Osteoblast (primary cell): Measurements from ENCODE around the gene PIEZO2. TPM values are rescaled to one million over a fixed set of nuclear protein-coding genes. Genes with fewer than 3 reads are reported as not detected.

Source experiments
- DNase-seq: peaks from one replicate; pipeline ENCODE4 v3.0.0; 2011; ENCODE audit warnings: low spot score, mixed read lengths; ENCODE audit not compliant: insufficient read length; ENCODE audit errors: missing footprints
- H2AFZ ChIP-seq: 2 replicates; pipeline ENCODE4 v1.6.0; 2011; ENCODE audit warnings: mild to moderate bottlenecking, low read length
- H3K27ac ChIP-seq: 2 replicates; pipeline ENCODE4 v1.5.1; 2011; ENCODE audit warnings: mild to moderate bottlenecking, low read depth, low read length, moderate library complexity
- H3K27me3 ChIP-seq: 2 replicates; pipeline ENCODE4 v1.6.0; 2012; ENCODE audit warnings: mild to moderate bottlenecking, control low read depth, inconsistent platforms, low read length, moderate library complexity; ENCODE audit not compliant: insufficient read depth
- H3K36me3 ChIP-seq: 2 replicates; pipeline ENCODE4 v1.5.1; 2011; ENCODE audit warnings: mild to moderate bottlenecking, low read length, control low read depth, moderate library complexity; ENCODE audit not compliant: insufficient read depth
- H3K4me1 ChIP-seq: 2 replicates; pipeline ENCODE4 v1.5.1; 2011; ENCODE audit warnings: mild to moderate bottlenecking, low read length, control low read depth, moderate library complexity; ENCODE audit not compliant: insufficient read depth
- H3K4me2 ChIP-seq: 2 replicates; pipeline ENCODE4 v1.6.0; 2011; ENCODE audit warnings: mild to moderate bottlenecking, low read length; ENCODE audit not compliant: insufficient read depth
- H3K4me3 ChIP-seq: fragments of 200-600 bp; sonication (generic); 3 replicates; pipeline ENCODE4 v1.5.1; 2012; ENCODE audit warnings: mild to moderate bottlenecking, low read length, inconsistent platforms; ENCODE audit not compliant: insufficient read depth
- H3K79me2 ChIP-seq: 2 replicates; pipeline ENCODE4 v1.6.0; 2012; ENCODE audit warnings: mild to moderate bottlenecking, low read length, control low read depth, inconsistent platforms; ENCODE audit not compliant: insufficient read depth
- H3K9me3 ChIP-seq: 2 replicates; pipeline ENCODE4 v1.5.1; 2011; ENCODE audit warnings: low read depth, low read length, control low read depth
- H4K20me1 ChIP-seq: 2 replicates; pipeline ENCODE4 v1.6.0; 2012; ENCODE audit warnings: mild to moderate bottlenecking, low read length, control low read depth; ENCODE audit not compliant: insufficient read depth
- CTCF ChIP-seq: IDR thresholded peaks from 2 replicates; pipeline ENCODE4 v1.5.1; 2011; ENCODE audit warnings: mild to moderate bottlenecking, low read depth, low read length, moderate library complexity; ENCODE audit errors: extremely low read depth
- total RNA-seq: library from RNA; depleted of rRNA; stranded (reverse); fragments of >200 nt; gene quantifications from 2 replicates; pipeline ENCODE4 v1.2.3, GENCODE V29; 2012

Gene PIEZO2
- total RNA-seq, 1 donor = 46.7 TPM

GRCh38 chr18:11124054-11124453 is 25.3 kb downstream of the PIEZO2 start:
- no peak for DNase-seq
- no peaks in the 10 kb centered on the region for H3K9me3 ChIP-seq
- no peaks in the 10 kb centered on the region for H3K27me3 ChIP-seq
- no peak overlapping the region for H3K27ac ChIP-seq
- H3K4me3 ChIP-seq = no peak overlapping the region
- no peak overlapping the region for H2AFZ ChIP-seq
- no peaks in the 10 kb centered on the region for H4K20me1 ChIP-seq
- no peaks in the 10 kb centered on the region for H3K79me2 ChIP-seq
- no peaks in the 10 kb centered on the region for H3K36me3 ChIP-seq
- H3K4me1 ChIP-seq = peaks cover 16% of the 10 kb centered on the region
- no peak overlapping the region for H3K4me2 ChIP-seq
- no peak for TF ChIP-seq CTCF

GRCh38 chr18:11121443-11121849 is 27.9 kb downstream of the PIEZO2 start:
- peak; percentile 80 for DNase-seq
- H3K9me3 ChIP-seq = no peaks in the 10 kb centered on the region
- H3K27ac ChIP-seq = no peak overlapping the region
- no peak overlapping the region for H3K4me2 ChIP-seq
- H3K4me3 ChIP-seq = no peak overlapping the region
- H3K4me1 ChIP-seq = peaks cover 16% of the 10 kb centered on the region
- no peaks in the 10 kb centered on the region for H3K79me2 ChIP-seq
- TF ChIP-seq CTCF = no peak
- H4K20me1 ChIP-seq = no peaks in the 10 kb centered on the region
- no peak overlapping the region for H2AFZ ChIP-seq
- no peaks in the 10 kb centered on the region for H3K36me3 ChIP-seq
- H3K27me3 ChIP-seq = no peaks in the 10 kb centered on the region

- no peak for TF ChIP-seq CTCF
- no peak overlapping the region for H3K4me2 ChIP-seq
- no peaks in the 10 kb centered on the region for H3K27me3 ChIP-seq
- H3K9me3 ChIP-seq = no peaks in the 10 kb centered on the region
- H4K20me1 ChIP-seq = no peaks in the 10 kb centered on the region
- H2AFZ ChIP-seq = no peak overlapping the region
- peaks cover 21% of the 10 kb centered on the region for H3K4me1 ChIP-seq
- no peak overlapping the region for H3K4me3 ChIP-seq
- no peaks in the 10 kb centered on the region for H3K36me3 ChIP-seq
- no peak for DNase-seq
- peak overlapping the region; percentile 10 for H3K27ac ChIP-seq
- H3K79me2 ChIP-seq = no peaks in the 10 kb centered on the region
Observed at GRCh38 chr18:11119959-11120587, 29.3 kb downstream of the PIEZO2 start.

DNA sequence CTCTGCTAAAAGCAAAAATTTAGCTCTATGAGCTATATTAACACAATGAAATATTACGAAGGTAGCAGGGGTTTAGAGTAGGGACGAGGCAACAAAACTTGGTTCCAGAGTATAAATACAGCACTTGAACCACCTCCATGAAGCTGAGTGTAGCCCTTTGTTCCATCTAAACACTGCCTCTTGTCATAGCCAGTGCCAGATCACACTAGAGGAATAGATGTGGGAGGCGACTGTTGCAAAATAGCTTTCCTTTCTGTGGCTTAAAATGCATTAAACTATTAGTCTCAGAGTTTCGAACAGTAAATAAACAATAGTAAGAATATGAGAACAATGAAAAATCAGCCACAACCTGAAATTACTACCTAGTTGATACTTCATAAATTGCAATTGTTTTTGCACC is 29.8 kb downstream of the PIEZO2 start:
- H3K9me3 ChIP-seq = no peaks in the 10 kb centered on the region
- no peaks in the 10 kb centered on the region for H3K79me2 ChIP-seq
- no peak overlapping the region for H3K4me2 ChIP-seq
- H3K27ac ChIP-seq = no peak overlapping the region
- H3K4me1 ChIP-seq = peaks cover 25% of the 10 kb centered on the region
- H3K27me3 ChIP-seq = no peaks in the 10 kb centered on the region
- TF ChIP-seq CTCF = no peak
- H3K36me3 ChIP-seq = no peaks in the 10 kb centered on the region
- H4K20me1 ChIP-seq = no peaks in the 10 kb centered on the region
- DNase-seq = no peak
- no peak overlapping the region for H3K4me3 ChIP-seq
- H2AFZ ChIP-seq = no peak overlapping the region
